GM23338 (cell line): ENCODE measurements around the gene HHIPL1. TPM values are rescaled to one million over a fixed set of nuclear protein-coding genes. Genes with fewer than 3 reads are reported as not detected.

Source experiments
- ATAC-seq: fragments of 200-7000 bp; cut with Tn5 transposase; 3 replicates; pipeline ENCODE4 v1.9.1; 2020
- DNase-seq: peaks from one replicate; pipeline ENCODE4 v3.0.0-alpha.2; 2015; ENCODE audit warnings: low spot score
- H2AFZ ChIP-seq: fragments of 200-600 bp; sonication (generic); 2 replicates; pipeline ENCODE4 v1.8.0; 2016; ENCODE audit warnings: antibody characterized with exemption, mild to moderate bottlenecking, moderate library complexity
- H3F3A ChIP-seq: fragments of 200-600 bp; sonication (generic); replicated peaks from 2 replicates; pipeline ENCODE4 v1.8.0; 2017; ENCODE audit warnings: antibody characterized with exemption, mixed run types, low read depth
- H3K27ac ChIP-seq: fragments of 200-600 bp; sonication (generic); 2 replicates; pipeline ENCODE4 v1.6.1; 2016; ENCODE audit warnings: low read depth
- H3K27me3 ChIP-seq: fragments of 200-600 bp; sonication (generic); 2 replicates; pipeline ENCODE4 v1.8.0; 2016; ENCODE audit warnings: mild to moderate bottlenecking, mixed run types, moderate library complexity; ENCODE audit not compliant: insufficient read depth
- H3K36me3 ChIP-seq: fragments of 200-600 bp; sonication (generic); 2 replicates; pipeline ENCODE4 v1.8.0; 2016; ENCODE audit warnings: mild to moderate bottlenecking; ENCODE audit not compliant: insufficient read depth
- H3K4me1 ChIP-seq: fragments of 200-600 bp; sonication (generic); 2 replicates; pipeline ENCODE4 v1.8.0; 2016; ENCODE audit warnings: mild to moderate bottlenecking, moderate library complexity; ENCODE audit not compliant: insufficient read depth
- H3K4me2 ChIP-seq: fragments of 200-600 bp; sonication (generic); 2 replicates; pipeline ENCODE4 v1.7.1; 2017; ENCODE audit warnings: mixed run types
- H3K4me3 ChIP-seq: fragments of 200-600 bp; sonication (generic); 2 replicates; pipeline ENCODE4 v1.6.1; 2016; ENCODE audit warnings: mixed run types
- H3K79me2 ChIP-seq: fragments of 200-600 bp; sonication (generic); replicated peaks from 2 replicates; pipeline ENCODE4 v1.8.0; 2017; ENCODE audit warnings: mild to moderate bottlenecking; ENCODE audit not compliant: insufficient read depth
- H3K9me2 ChIP-seq: fragments of 200-600 bp; sonication (generic); 2 replicates; pipeline ENCODE4 v1.8.0; 2017; ENCODE audit not compliant: insufficient read depth
- H4K20me1 ChIP-seq: fragments of 200-600 bp; sonication (generic); replicated peaks from 2 replicates; pipeline ENCODE4 v1.8.0; 2017; ENCODE audit warnings: mild to moderate bottlenecking; ENCODE audit not compliant: insufficient read depth
- H3K27ac Mint-ChIP-seq: 2 replicates; pipeline ENCODE4 v1.8.0; 2020; ENCODE audit warnings: inconsistent platforms, mild to moderate bottlenecking, moderate library complexity, mixed read lengths
- H3K27me3 Mint-ChIP-seq: 3 replicates; pipeline ENCODE4 v1.8.0; 2022; ENCODE audit warnings: low read depth, mild to moderate bottlenecking, moderate library complexity, mixed read lengths, inconsistent platforms; ENCODE audit not compliant: insufficient read depth, poor library complexity
- H3K36me3 Mint-ChIP-seq: 3 replicates; pipeline ENCODE4 v1.8.0; 2021; ENCODE audit warnings: low read depth, mild to moderate bottlenecking, inconsistent platforms, moderate library complexity, mixed read lengths
- H3K4me1 Mint-ChIP-seq: 3 replicates; pipeline ENCODE4 v1.8.0; 2020; ENCODE audit warnings: mild to moderate bottlenecking, inconsistent platforms, mixed read lengths
- H3K4me3 Mint-ChIP-seq: 3 replicates; pipeline ENCODE4 v1.8.0; 2021; ENCODE audit warnings: moderate library complexity, mild to moderate bottlenecking, inconsistent platforms, mixed read lengths
- H3K9me3 Mint-ChIP-seq: 3 replicates; pipeline ENCODE4 v1.8.0; 2020; ENCODE audit warnings: moderate library complexity, mild to moderate bottlenecking, inconsistent platforms, mixed read lengths
- CREB1 ChIP-seq: fragments of 250-450 bp; sonication (Bioruptor Pico); IDR thresholded peaks from 2 replicates; pipeline ENCODE4 v1.5.0; 2020; ENCODE audit warnings: low read depth, mild to moderate bottlenecking, moderate library complexity
- ETS1 ChIP-seq: IDR thresholded peaks from 2 replicates; pipeline ENCODE4 v1.6.1; 2016; ENCODE audit warnings: antibody characterized with exemption
- EZH2phosphoT487 ChIP-seq: fragments of 200-600 bp; sonication (generic); IDR thresholded peaks from one replicate; pipeline ENCODE4 v1.8.1; 2018; ENCODE audit warnings: antibody characterized with exemption; ENCODE audit not compliant: unreplicated experiment
- JUNB ChIP-seq: IDR thresholded peaks from one replicate; pipeline ENCODE4 v1.6.1; 2016; ENCODE audit warnings: antibody characterized with exemption; ENCODE audit not compliant: unreplicated experiment
- POLR2AphosphoS5 ChIP-seq: IDR thresholded peaks from 2 replicates; pipeline ENCODE4 v1.6.1; 2016; ENCODE audit warnings: antibody characterized with exemption, low read depth
- ZNF114 ChIP-seq: fragments of 250-450 bp; sonication (Bioruptor Pico); IDR thresholded peaks from 2 replicates; pipeline ENCODE4 v1.5.0; 2020; ENCODE audit warnings: mild to moderate bottlenecking, moderate library complexity
- ZNF462 ChIP-seq: fragments of 250-450 bp; sonication (Bioruptor Pico); IDR thresholded peaks from 2 replicates; pipeline ENCODE4 v1.5.0; 2020; ENCODE audit warnings: mild to moderate bottlenecking, moderate library complexity
- polyA plus RNA-seq: library from polyadenylated mRNA; unstranded; fragments of >200 nt; fragmentation: Nextera tagmentation; extraction: Ambion mirVana; gene quantifications from 2 replicates; pipeline ENCODE4 v1.2.1, GENCODE V29; 2016
- total RNA-seq: library from RNA; depleted of rRNA; stranded (reverse); fragments of >200 nt; shearing (Covaris generic); gene quantifications from 2 replicates; pipeline ENCODE4 v1.2.3, GENCODE V29; 2014

The HHIPL1 gene
- total and polyA plus RNA-seq, 2 experiments from 2014 or later, result 1.9 to 2.0 TPM

DNA sequence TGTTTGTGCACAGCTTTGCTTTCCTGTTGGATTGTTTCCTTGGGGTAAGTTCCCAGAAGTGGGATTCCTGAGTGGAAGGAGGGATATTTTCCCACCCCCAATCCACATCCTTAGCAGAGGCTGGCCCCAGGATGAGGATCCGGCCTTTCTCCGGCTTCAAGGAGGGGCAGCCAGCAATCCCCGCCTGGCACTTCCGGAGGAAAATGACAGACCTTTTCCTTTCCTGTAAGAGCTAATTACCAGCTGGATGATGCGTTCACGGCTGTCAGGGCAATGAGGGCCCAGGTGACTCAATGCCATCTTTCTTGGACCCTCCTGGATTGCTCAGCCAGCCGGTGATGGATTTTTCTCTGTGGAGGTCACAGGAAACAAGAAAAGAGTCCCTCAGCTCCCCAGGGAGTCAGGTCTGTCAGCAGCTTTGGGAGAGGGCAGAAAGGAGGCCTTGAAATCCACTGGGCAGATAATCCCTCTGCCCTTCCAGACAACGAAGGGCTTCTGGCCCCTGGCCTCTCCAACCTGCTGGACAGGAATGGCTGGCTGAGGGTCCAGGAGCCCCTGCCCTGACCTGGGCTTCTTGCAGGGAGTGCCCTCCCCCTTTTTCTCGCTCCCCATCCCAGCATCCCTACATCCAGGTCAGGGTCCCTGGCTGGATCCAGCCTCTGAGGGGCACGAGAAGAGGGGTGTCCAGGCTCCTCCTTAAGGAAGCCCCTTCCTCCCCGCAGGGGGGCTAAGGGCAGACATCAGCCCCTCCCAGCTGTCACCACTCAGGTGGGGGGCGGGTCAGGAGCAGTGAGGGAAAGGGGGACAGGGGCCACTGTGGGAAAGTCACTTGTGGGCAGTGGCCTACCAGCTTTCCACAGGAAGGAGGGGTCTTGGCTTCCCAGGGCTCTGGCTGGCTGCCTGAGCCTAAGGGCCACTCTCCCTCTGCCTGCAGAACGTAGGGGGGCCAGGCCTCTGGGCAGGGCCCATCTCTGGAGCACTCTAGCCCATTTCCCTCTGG, 24.8 kb upstream of the HHIPL1 start (continued):
- TF ChIP-seq ZNF462 (no peak), EZH2phosphoT487 (no peak), JUNB (no peak)

DNA sequence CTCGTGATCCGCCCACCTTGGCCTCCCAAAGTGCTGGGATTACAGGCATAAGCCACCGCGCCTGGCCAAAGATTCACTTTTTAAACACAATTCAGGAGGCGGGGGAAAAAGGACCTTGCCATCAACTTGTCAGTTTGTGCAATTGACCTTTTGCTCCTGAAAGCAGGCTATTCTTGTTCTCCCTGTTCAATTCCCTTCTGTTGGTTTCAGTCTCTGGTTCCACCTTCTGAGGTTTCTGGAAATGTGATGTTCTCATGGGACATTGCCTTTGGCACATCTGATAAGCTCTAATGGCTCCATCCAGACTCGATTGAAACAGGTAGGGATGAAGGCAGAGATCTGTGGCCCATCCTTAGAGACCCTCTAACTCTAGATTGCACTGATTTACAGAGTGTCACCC, 23.0 kb upstream of the HHIPL1 start:
- Histone ChIP-seq H3K4me1 (no peaks in the 10 kb centered on the region; the same call in 1 of the 2 replicates), H3K9me2 (no peaks in the 10 kb centered on the region), H3K27me3 (no peaks in the 10 kb centered on the region), H3K4me2 (no peak overlapping the region), H4K20me1 (no peaks in the 10 kb centered on the region), H3K4me3 (no peak overlapping the region), H3F3A (no peaks in the 10 kb centered on the region), H3K36me3 (no peaks in the 10 kb centered on the region), H3K79me2 (no peaks in the 10 kb centered on the region), H3K27ac (no peak overlapping the region), H2AFZ (no peak overlapping the region)
- Mint-ChIP-seq H3K4me3 (no peak overlapping the region), H3K36me3 (no peaks in the 10 kb centered on the region), H3K27me3 (peaks cover 12% of the 10 kb centered on the region), H3K4me1 (peaks cover 11% of the 10 kb centered on the region), H3K9me3 (no peaks in the 10 kb centered on the region; the same call in 2 of the 3 replicates), H3K27ac (no peak overlapping the region)
- ATAC-seq (no peak), DNase-seq (no peak)
- TF ChIP-seq POLR2AphosphoS5 (no peak), JUNB (no peak), ZNF462 (no peak), ETS1 (no peak), EZH2phosphoT487 (no peak), CREB1 (CRISPR knock-in tag) (no peak), ZNF114 (CRISPR knock-in tag) (no peak)
